Heart right ventricle (tissue), 16 donors: ENCODE measurements around the gene SLC49A3. TPM values are rescaled to one million over a fixed set of nuclear protein-coding genes. Genes with fewer than 3 reads are reported as not detected.

Experiments
- ATAC-seq, 8 donors: fragments of 200-7000 bp; cut with Tn5 transposase; one replicate each; pipeline ENCODE4 v1.9.1; 2020; ENCODE audit warnings: mild to moderate bottlenecking in 8 of 8, moderate library complexity in 8 of 8, moderate number of reproducible peaks in 1 of 8
- DNase-seq, 2 donors: peaks; one replicate each; pipeline ENCODE4 v3.0.0-alpha.2; 2020
- H3K27ac ChIP-seq, 10 donors: fragments of 200-600 bp; sonication (generic) in 2 of 10; one replicate each; pipeline versions ENCODE4 v1.5.0 to v1.8.0; 2020 to 2022; ENCODE audit warnings: mild to moderate bottlenecking in 3 of 10
- H3K27me3 ChIP-seq, 7 donors: fragments of 200-600 bp; one replicate each; pipeline ENCODE4 v1.8.0; 2021 to 2022; ENCODE audit warnings: mild to moderate bottlenecking in 2 of 7
- H3K36me3 ChIP-seq, 9 donors: fragments of 200-600 bp; sonication (generic) in 1 of 9; one replicate each; pipeline versions ENCODE4 v1.5.0 to v1.8.0; 2020 to 2022; ENCODE audit warnings: mild to moderate bottlenecking in 2 of 9
- H3K4me1 ChIP-seq, 9 donors: fragments of 200-600 bp; sonication (generic) in 1 of 9; one replicate each; pipeline versions ENCODE4 v1.5.0 to v1.8.0; 2020 to 2022; ENCODE audit warnings: mild to moderate bottlenecking in 4 of 9
- H3K4me3 ChIP-seq, 10 donors: fragments of 200-600 bp; sonication (generic) in 2 of 10; one replicate each; pipeline versions ENCODE4 v1.5.0 to v1.8.0; 2020 to 2022; ENCODE audit warnings: mild to moderate bottlenecking in 7 of 10, moderate library complexity in 2 of 10
- H3K9me3 ChIP-seq, 11 donors: fragments of 200-600 bp in 10 of 11; sonication (generic) in 2 of 11; one replicate each; pipeline versions ENCODE4 v1.5.0 to v1.8.0; 2013 to 2022; ENCODE audit warnings: mild to moderate bottlenecking in 2 of 11, control low read depth in 1 of 11, moderate library complexity in 1 of 11
- CTCF ChIP-seq, 9 donors: fragments of 200-600 bp; sonication (generic) in 2 of 9; IDR thresholded peaks; one replicate each; pipeline versions ENCODE4 v1.5.0 to v1.8.0; 2021 to 2022; ENCODE audit warnings: antibody characterized with exemption in 9 of 9, mild to moderate bottlenecking in 5 of 9, moderate library complexity in 1 of 9
- WGBS, 2 donors: extraction: QIAGEN DNeasy Blood & Tissue Kit; methylation state at CpG; one replicate each; pipeline ENCODE4 v1.1.7; 2013; ENCODE audit warnings: inconsistent platforms in 1 of 2; 5-methylcytosine and 5-hydroxymethylcytosine counted together
- intact Hi-C, 10 donors: fragments of 100-400 bp; cut with DNase I; formaldehyde crosslinking; loops; one replicate each; pipeline versions ENCODE4 v1.11.1 to v1.14.2; 2022
- polyA plus RNA-seq, 2 donors: library from polyadenylated mRNA; stranded (reverse); fragments of 200-250 nt; gene quantifications; one replicate each; pipeline ENCODE4 v1.2.3, GENCODE V29; 2013
- total RNA-seq, 10 donors: library from RNA; stranded (reverse); fragmentation: NEBNext Ultra II Directional in 3 of 10; extraction: Animal tissue kit (Norgen Biotek cat#: 25700) in 3 of 10; gene quantifications; one replicate each; pipeline versions ENCODE4 v1.2.1 to v1.2.4, GENCODE V29; 2021 to 2023
- donor health status: Arrhythmogenic right ventricular cardiomyopathy.
- donor health status: ischemic (EF 13 %, LVEDD 7.1; RV severe dilation, severe dysfunction).
- donor health status: healthy with polysubstance abuse.
- donor health status: DM: no; HTN: yes; CAD: no.
- donor health status: DM: no; HTN: no; CAD: no.
- donor health status: ischemic (EF 25% LVEDD 6.9; RV normal size, moderate dysfunction).
- donor health status: ischemic (EF 25% LVEDD 5.7; RV mildly dilated, moderate dysfunction).
- donor health status: healthy.
- donor health status: DM: yes; HTN: yes; CAD: no.
- donor health status: Ischemic cardiomyopathy.
- donor health status: ischemic (EF 35%, LVEDD 5.7; RV mildly dilated, moderate dysfunction).
- donor health status: nonischemic (EF 11% LVEDD 7.7; RV severe dilation, severe dysfunction).
- donor health status: DM: yes; HTN: yes; CAD: no.
- donor health status: PGD.
- donor health status: ischemic (EF 29% LVEDD 5.4; RV normal size, mild dysfunction).
- donor health status: nonischemic (EF 23%, LVEDD 6.1; RV moderate dilation, normal function).

The SLC49A3 gene
- total and polyA plus RNA-seq, 12 donors = 8.8 to 28.5 (median 12.3) TPM

- H3K27me3 ChIP-seq = no peaks in the 10 kb centered on the region
- H3K27ac ChIP-seq = peak overlapping the region in 9 of 10 donors; percentile 85 to 93 (median 90)
- ATAC-seq (no peak), DNase-seq (no peak)
- TF ChIP-seq CTCF (IDR thresholded peaks at IDR 0.05) = no peak
- intact Hi-C loops = loop anchor here in 1 of 10 donors (2.0 to 10.0 kb wide), 2 partner anchors 13 to 245 kb away; partner anchors contain the start of genes GAK and TMEM175
- H3K4me3 ChIP-seq = peak overlapping the region in 9 of 10 donors; percentile 52 to 67 (median 65)
- 77 to 83% methylated on average over 8 of the region's 8 CpGs for whole genome bisulfite sequencing, 2 donors
- no peaks in the 10 kb centered on the region for H3K9me3 ChIP-seq
- peaks cover 18 to 39% (median 34%) of the 10 kb centered on the region in 9 donors for H3K4me1 ChIP-seq
- peaks cover 0 to 6% (median 0%) of the 10 kb centered on the region in 9 donors for H3K36me3 ChIP-seq
Measured at GRCh38 chr4:689723-690122, 772 bp upstream of the SLC49A3 start.

- TF ChIP-seq CTCF (IDR thresholded peaks at IDR 0.05) = no peak
- H3K4me3 ChIP-seq = peak overlapping the region; percentile 46 to 67 (median 64)
- peak overlapping the region; percentile 53 to 93 (median 90) for H3K27ac ChIP-seq
- intact Hi-C loops = loop anchor here in 1 of 10 donors (2.0 to 10.0 kb wide), 2 partner anchors 15 to 247 kb away; partner anchors contain the start of genes GAK and TMEM175
- DNase-seq (no peak), ATAC-seq (peak in 6 of 8 donors; percentile 1 to 19 (median 4))
- H3K36me3 ChIP-seq = peaks cover 0 to 6% (median 0%) of the 10 kb centered on the region in 9 donors
- no peaks in the 10 kb centered on the region for H3K27me3 ChIP-seq
- H3K4me1 ChIP-seq = peaks cover 21 to 48% (median 43%) of the 10 kb centered on the region in 9 donors
- H3K9me3 ChIP-seq = no peaks in the 10 kb centered on the region
- 73 to 74% methylated on average over 26 of the region's 26 CpGs for WGBS, 2 donors
Measured at GRCh38 chr4:687971-688853, 739 bp downstream of the SLC49A3 start.

GRCh38 chr4:687048-687970, 1.6 kb downstream of the SLC49A3 start:
- peak overlapping the region; percentile 53 to 93 (median 90) for H3K27ac ChIP-seq
- H3K27me3 ChIP-seq = no peaks in the 10 kb centered on the region
- 44 to 62% methylated on average over 38 of the region's 38 CpGs for WGBS, 2 donors
- ATAC-seq = peak; percentile 81 to 91 (median 84)
- TF ChIP-seq CTCF (IDR thresholded peaks at IDR 0.05) = no peak
- H3K4me1 ChIP-seq = peaks cover 21 to 51% (median 46%) of the 10 kb centered on the region in 9 donors
- H3K9me3 ChIP-seq = no peaks in the 10 kb centered on the region
- H3K4me3 ChIP-seq = peak overlapping the region in 8 of 10 donors; percentile 7 to 67 (median 65)
- peaks cover 0 to 6% (median 0%) of the 10 kb centered on the region in 9 donors for H3K36me3 ChIP-seq
- DNase-seq = peak; percentile 89 to 90
- intact Hi-C loops = loop anchor here in 1 of 10 donors (10.0 kb wide), 1 partner anchor 247 kb away; the partner anchor contains the start of genes GAK and TMEM175
